IMR-90 (cell line): Measurements from ENCODE around the gene DMRT2. TPM values are rescaled to one million over a fixed set of nuclear protein-coding genes. Genes with fewer than 3 reads are reported as not detected.

ENCODE experiments used
- ATAC-seq: fragments of 200-7000 bp; cut with Tn5 transposase; 2 replicates; pipeline ENCODE4 v1.9.1; 2020; ENCODE audit warnings: low read depth, mild to moderate bottlenecking, moderate library complexity
- BruUV-seq: library from RNA; stranded (reverse); fragments of 400-500 nt; replicated peaks from 2 replicates; lab custom pipeline; 2021; lab: Mats Ljungman, UMichigan
- CTCF ChIA-PET: fragments of 300-600 bp; formaldehyde crosslinking; extraction: SDS; loops from one replicate; lab custom pipeline; 2021; ENCODE audit warnings: antibody characterized with exemption; lab: Yijun Ruan, JAX
- POLR2A ChIA-PET: fragments of 300-600 bp; sonication (Branson Sonifier 250); formaldehyde crosslinking; loops from one replicate; lab custom pipeline; 2022; ENCODE audit warnings: antibody characterized with exemption; ENCODE audit not compliant: unreplicated experiment; lab: Charles Lee
- DNase-seq: peaks from one replicate; pipeline ENCODE4 v3.0.0; 2013
- H2AFZ ChIP-seq: replicated peaks from 2 replicates; pipeline ENCODE3; 2013; ENCODE audit warnings: low read length, mild to moderate bottlenecking; ENCODE audit not compliant: poor library complexity
- H2AK5ac ChIP-seq: 2 replicates; pipeline ENCODE4 v1.6.1; 2013; ENCODE audit warnings: low read depth, low read length, inconsistent platforms
- H2AK9ac ChIP-seq: replicated peaks from 2 replicates; pipeline ENCODE3; 2013; ENCODE audit warnings: mild to moderate bottlenecking, low read depth, low read length, moderate library complexity; ENCODE audit not compliant: poor library complexity
- H2BK120ac ChIP-seq: 2 replicates; pipeline ENCODE4 v1.6.1; 2013; ENCODE audit warnings: low read depth, low read length, inconsistent platforms
- H2BK15ac ChIP-seq: 3 replicates; pipeline ENCODE4 v1.6.1; 2013; ENCODE audit warnings: low read depth, low read length, inconsistent platforms
- H2BK20ac ChIP-seq: 2 replicates; pipeline ENCODE4 v1.6.1; 2013; ENCODE audit warnings: low read depth, mild to moderate bottlenecking, inconsistent platforms, low read length, moderate library complexity
- H2BK5ac ChIP-seq: 2 replicates; pipeline ENCODE4 v1.6.1; 2013; ENCODE audit warnings: mild to moderate bottlenecking, low read depth, low read length, inconsistent platforms; ENCODE audit not compliant: poor library complexity, severe bottlenecking
- H3K14ac ChIP-seq: replicated peaks from 2 replicates; pipeline ENCODE4 v1.6.1; 2013; ENCODE audit warnings: low read depth, low read length, inconsistent platforms
- H3K18ac ChIP-seq: 2 replicates; pipeline ENCODE4 v1.6.1; 2013; ENCODE audit warnings: low read depth, low read length, control low read depth
- H3K23ac ChIP-seq: 2 replicates; pipeline ENCODE4 v1.6.1; 2013; ENCODE audit warnings: low read depth, low read length, inconsistent platforms
- H3K27ac ChIP-seq: 2 replicates; pipeline ENCODE4 v1.5.1; 2013; ENCODE audit warnings: mild to moderate bottlenecking, control low read depth, low read length; ENCODE audit not compliant: insufficient read depth
- H3K27me3 ChIP-seq: 2 replicates; pipeline ENCODE4 v1.6.1; 2013; ENCODE audit warnings: low read length; ENCODE audit not compliant: control insufficient read depth, insufficient read depth
- H3K36me3 ChIP-seq: 2 replicates; pipeline ENCODE4 v1.6.1; 2013; ENCODE audit warnings: low read length, mixed read lengths; ENCODE audit not compliant: control insufficient read depth, insufficient read depth
- H3K4ac ChIP-seq: 2 replicates; pipeline ENCODE4 v1.6.1; 2013; ENCODE audit warnings: low read depth, low read length, inconsistent platforms
- H3K4me1 ChIP-seq: 2 replicates; pipeline ENCODE4 v1.6.1; 2013; ENCODE audit warnings: low read length, mixed read lengths; ENCODE audit not compliant: control insufficient read depth, insufficient read depth
- H3K4me2 ChIP-seq: 2 replicates; pipeline ENCODE4 v1.6.1; 2013; ENCODE audit warnings: low read depth, mild to moderate bottlenecking, control low read depth, low read length, moderate library complexity
- H3K4me3 ChIP-seq: 2 replicates; pipeline ENCODE4 v1.5.1; 2013; ENCODE audit warnings: low read depth, mild to moderate bottlenecking, control low read depth, low read length, moderate library complexity; ENCODE audit not compliant: insufficient read depth
- H3K56ac ChIP-seq: 2 replicates; pipeline ENCODE4 v1.6.1; 2013; ENCODE audit warnings: low read length, inconsistent platforms; ENCODE audit not compliant: insufficient read depth; ENCODE audit errors: extremely low read depth
- H3K79me1 ChIP-seq, 2 experiments: 2 replicates each; pipeline ENCODE4 v1.6.1; 2013; ENCODE audit warnings: low read length in 2 of 2, inconsistent platforms in 1 of 2, low read depth in 1 of 2
- H3K9ac ChIP-seq: 2 replicates; pipeline ENCODE4 v1.6.1; 2013; ENCODE audit warnings: low read depth, low read length, control low read depth
- H3K9me1 ChIP-seq: 2 replicates; pipeline ENCODE4 v1.6.1; 2013; ENCODE audit warnings: low read length, inconsistent platforms; ENCODE audit not compliant: insufficient read depth
- H3K9me3 ChIP-seq: 2 replicates; pipeline ENCODE4 v1.6.1; 2013; ENCODE audit warnings: low read length; ENCODE audit not compliant: control insufficient read depth, insufficient read depth
- H4K20me1 ChIP-seq: 2 replicates; pipeline ENCODE4 v1.6.1; 2013; ENCODE audit warnings: low read length, inconsistent platforms; ENCODE audit not compliant: insufficient read depth
- H4K5ac ChIP-seq: 2 replicates; pipeline ENCODE4 v1.6.1; 2013; ENCODE audit warnings: mild to moderate bottlenecking, low read depth, low read length, control low read depth
- H4K8ac ChIP-seq, 2 experiments: 2 replicates each; pipeline ENCODE4 v1.6.1; 2013; ENCODE audit warnings: low read depth in 2 of 2, low read length in 2 of 2, control low read depth in 1 of 2, inconsistent platforms in 1 of 2
- H4K91ac ChIP-seq: 2 replicates; pipeline ENCODE4 v1.6.1; 2013; ENCODE audit warnings: low read depth, low read length, inconsistent platforms; ENCODE audit not compliant: insufficient read depth
- CHD1 ChIP-seq: IDR thresholded peaks from 2 replicates; pipeline ENCODE4 v1.6.1; 2012; ENCODE audit warnings: low read depth, low read length, improper control_type of control experiment
- WGBS, 2 experiments: methylation state at CpG; one replicate each; pipeline versions ENCODE4 v1.1.5 to v1.1.7; 2013; ENCODE audit warnings: missing lambda C conversion rate in 2 of 2; ENCODE audit not compliant: insufficient read length in 1 of 2; ENCODE audit errors: extremely low coverage in 2 of 2; 5-methylcytosine and 5-hydroxymethylcytosine counted together
- dilution Hi-C: fragments of 300-500 bp; cut with HindIII; formaldehyde crosslinking; loops from one replicate; pipeline ENCODE4 v1.14.3; 2018; ENCODE audit warnings: low sequenced_read_pairs; ENCODE audit not compliant: unreplicated experiment
- in situ Hi-C: fragments of 300-500 bp; cut with MboI; formaldehyde crosslinking; loops from 3 replicates; pipeline ENCODE4 v1.14.3; 2019; ENCODE audit warnings: low sequenced_read_pairs, inconsistent platforms, mixed read lengths
- intact Hi-C: fragments of 100-400 bp; cut with micrococcal nuclease; formaldehyde crosslinking; loops from 2 replicates; pipeline ENCODE4 v1.10.0; 2022
- polyA plus RNA-seq, 3 experiments: library from polyadenylated mRNA; depleted of rRNA; stranded (reverse); fragments of >200 nt; gene quantifications; 2 replicates each; pipeline ENCODE4 v1.2.3, GENCODE V29; 2012; ENCODE audit warnings: low replicate concordance in 1 of 3
- total RNA-seq: library from RNA; depleted of rRNA; stranded (reverse); fragments of >200 nt; gene quantifications from 2 replicates; pipeline ENCODE4 v1.2.3, GENCODE V29; 2012
- TF ChIP-seq, protein P1 (sequence below): conservative IDR thresholded peaks from 2 replicates; pipeline ENCODE4 v1.5.1; 2012; ENCODE audit warnings: mild to moderate bottlenecking, low read depth, low read length, improper control_type of control experiment

Gene DMRT2
- total and polyA plus RNA-seq, 2 of the 4 experiments (the other 2 are of a cell fraction): not detected

DNA sequence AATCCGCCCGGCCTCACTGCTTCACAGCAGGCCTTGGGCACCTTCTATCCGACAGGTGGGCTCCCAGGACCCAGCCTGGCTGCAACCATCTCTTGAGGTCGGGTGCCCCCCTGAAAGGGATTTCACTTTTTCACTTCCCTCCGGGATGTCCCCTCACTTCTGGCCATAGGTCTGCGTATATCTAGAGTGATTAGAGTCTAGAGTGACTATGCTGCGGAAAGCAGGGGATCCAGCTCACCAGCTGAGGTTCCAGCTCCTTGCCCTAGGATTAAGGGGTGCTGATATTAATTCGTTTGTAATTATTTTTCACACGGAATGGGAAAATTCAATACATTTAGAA is 3.1 kb downstream of the DMRT2 start:
- no TSS peak for BruUV-seq
- WGBS, 2 experiments: 11% methylated on average over 3 of the region's 9 CpGs; no CpG with 5 or more reads in 1 of the 2 experiments
- Histone ChIP-seq H4K91ac (no peak overlapping the region), H3K4me2 (no peak overlapping the region), H3K36me3 (no peaks in the 10 kb centered on the region), H2AK9ac (no peak overlapping the region), H3K9ac (no peak overlapping the region), H2AFZ (no peak overlapping the region), H4K8ac (no peak overlapping the region), H3K27ac (no peak overlapping the region), H3K23ac (no peak overlapping the region), H2AK5ac (no peak overlapping the region), H3K9me1 (no peaks in the 10 kb centered on the region), H3K4ac (no peak overlapping the region), H3K56ac (no peak overlapping the region), H3K14ac (no peak overlapping the region), H3K4me1 (no peaks in the 10 kb centered on the region), H2BK5ac (no peak overlapping the region), H3K27me3 (peaks cover 56% of the 10 kb centered on the region), H3K4me3 (no peak overlapping the region), H3K9me3 (peaks cover 14% of the 10 kb centered on the region; the same call in 1 of the 2 replicates), H3K79me1 (no peaks in the 10 kb centered on the region), H2BK120ac (no peak overlapping the region), H2BK20ac (no peak overlapping the region), H3K18ac (no peak overlapping the region), H4K20me1 (no peaks in the 10 kb centered on the region), H2BK15ac (no peak overlapping the region), H4K5ac (no peak overlapping the region)
- dilution Hi-C loops (no loop called here), intact Hi-C loops (no loop called here), in situ Hi-C loops (no loop called here)
- CTCF ChIA-PET: no interaction called here
- ATAC-seq (no peak), DNase-seq (no peak)
- POLR2A ChIA-PET: no interaction called here
- TF ChIP-seq, protein P1, sequence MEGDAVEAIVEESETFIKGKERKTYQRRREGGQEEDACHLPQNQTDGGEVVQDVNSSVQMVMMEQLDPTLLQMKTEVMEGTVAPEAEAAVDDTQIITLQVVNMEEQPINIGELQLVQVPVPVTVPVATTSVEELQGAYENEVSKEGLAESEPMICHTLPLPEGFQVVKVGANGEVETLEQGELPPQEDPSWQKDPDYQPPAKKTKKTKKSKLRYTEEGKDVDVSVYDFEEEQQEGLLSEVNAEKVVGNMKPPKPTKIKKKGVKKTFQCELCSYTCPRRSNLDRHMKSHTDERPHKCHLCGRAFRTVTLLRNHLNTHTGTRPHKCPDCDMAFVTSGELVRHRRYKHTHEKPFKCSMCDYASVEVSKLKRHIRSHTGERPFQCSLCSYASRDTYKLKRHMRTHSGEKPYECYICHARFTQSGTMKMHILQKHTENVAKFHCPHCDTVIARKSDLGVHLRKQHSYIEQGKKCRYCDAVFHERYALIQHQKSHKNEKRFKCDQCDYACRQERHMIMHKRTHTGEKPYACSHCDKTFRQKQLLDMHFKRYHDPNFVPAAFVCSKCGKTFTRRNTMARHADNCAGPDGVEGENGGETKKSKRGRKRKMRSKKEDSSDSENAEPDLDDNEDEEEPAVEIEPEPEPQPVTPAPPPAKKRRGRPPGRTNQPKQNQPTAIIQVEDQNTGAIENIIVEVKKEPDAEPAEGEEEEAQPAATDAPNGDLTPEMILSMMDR: no peak
- TF ChIP-seq CHD1: no peak
